ENCODE results near the gene GSG1L.

The GSG1L gene

DNA sequence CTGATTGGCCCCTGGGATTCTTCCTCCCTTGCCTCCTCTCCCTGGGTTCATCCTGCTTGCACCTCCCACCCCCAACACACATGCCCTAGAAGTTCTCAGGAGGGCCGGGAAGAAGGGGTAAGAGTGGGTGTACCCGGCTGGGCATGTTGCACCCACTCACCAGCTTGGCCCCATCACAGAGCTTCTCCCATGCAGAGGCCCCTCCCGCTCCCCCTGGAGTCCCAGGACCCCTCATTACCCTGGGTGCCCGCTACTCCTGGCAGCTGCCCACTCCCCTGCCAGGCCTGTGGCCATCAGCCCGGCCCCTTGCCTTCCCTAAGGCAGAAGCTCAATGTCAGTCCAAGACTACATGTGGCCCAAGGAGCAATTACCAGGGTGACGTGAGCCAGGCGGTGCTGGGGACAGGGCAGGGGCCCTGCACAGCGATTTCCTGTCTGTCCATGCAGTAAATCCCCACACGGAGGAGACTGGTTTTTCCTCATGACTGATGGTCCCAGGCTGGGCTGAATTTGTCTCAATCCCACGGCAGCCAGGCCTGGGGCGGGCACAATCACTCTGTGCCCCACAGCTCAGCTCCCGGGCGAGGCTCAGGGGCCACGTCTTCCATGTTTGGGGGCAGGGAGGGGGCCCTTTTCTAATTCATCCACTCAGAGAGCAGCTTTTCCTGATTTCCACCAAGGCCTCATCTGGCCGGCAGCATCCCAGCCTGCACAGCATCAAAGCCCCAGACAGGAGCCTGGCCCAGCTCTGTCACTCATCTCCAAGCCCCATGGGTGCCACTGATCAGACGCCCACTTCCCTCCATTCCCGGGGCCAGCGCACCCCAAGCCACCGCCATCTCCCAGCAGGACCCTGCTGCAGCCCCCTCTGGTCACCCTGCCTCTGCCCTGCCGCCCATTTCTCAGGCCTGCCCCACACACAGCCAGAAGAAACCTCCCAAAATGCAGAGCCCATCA is 278.9 kb downstream of the GSG1L start:
- no peak for DNase-seq

DNA sequence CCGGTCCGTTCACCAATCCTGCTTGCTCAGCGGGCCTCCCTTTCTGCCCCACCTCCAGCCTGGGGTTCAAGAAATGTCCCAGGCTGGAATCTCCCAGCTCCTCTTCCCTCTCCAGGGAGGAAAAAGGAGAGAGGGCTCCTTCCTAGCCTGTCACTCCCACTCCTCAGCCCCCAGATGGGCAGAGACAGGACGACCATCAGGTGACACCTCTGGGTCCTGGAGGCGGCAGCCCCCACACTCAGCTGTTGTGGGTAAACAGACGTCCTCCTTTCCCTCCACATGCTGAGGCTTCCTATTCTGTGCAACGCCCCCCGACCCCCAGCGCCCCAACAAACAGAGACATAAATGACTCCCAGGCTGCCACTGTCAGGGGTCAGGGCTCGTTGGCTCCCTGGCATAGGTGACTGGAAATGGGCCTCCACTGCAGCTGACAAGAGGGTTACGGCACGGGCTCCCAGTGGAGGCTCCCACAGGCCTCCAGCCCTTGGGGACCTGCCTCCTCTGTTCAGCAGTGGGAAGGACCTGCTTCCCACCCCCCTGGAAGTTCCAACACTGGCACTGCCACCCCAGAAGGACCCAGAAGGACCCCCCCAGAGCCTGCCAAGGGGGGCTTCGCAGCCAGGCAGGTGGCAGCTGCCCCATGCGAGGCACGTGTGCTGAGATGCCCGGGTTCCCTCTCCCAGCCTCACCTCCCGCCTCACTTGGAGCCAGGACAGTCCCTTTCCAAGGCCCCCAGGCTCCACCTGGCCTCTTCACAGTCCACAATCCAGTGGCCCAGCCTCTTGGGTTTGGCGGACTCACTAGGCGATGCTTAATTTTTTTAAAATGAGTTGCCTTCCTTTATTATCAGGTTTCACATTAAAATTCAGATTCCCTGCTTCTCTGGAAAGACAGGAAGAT is 281.3 kb downstream of the GSG1L start:
- DNase-seq: peak; percentile 28 to 58

DNA sequence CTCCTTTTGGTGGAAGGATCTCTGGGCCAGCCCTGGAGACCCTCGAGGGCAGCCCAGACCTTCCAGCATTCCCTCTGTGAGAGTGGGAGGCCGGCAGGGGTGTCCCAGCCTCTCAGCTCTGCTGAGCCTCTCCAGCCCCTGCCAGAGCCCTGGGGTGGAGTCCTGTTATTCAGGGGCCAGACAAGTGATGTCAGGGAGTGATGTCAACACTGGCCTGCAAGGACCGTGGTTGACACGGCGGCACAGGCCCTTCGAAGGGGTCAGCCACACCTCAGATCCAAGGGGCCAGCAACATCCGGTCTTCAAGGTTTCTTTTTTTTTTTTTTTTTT is 282.4 kb downstream of the GSG1L start:
- DNase-seq: no peak

DNA sequence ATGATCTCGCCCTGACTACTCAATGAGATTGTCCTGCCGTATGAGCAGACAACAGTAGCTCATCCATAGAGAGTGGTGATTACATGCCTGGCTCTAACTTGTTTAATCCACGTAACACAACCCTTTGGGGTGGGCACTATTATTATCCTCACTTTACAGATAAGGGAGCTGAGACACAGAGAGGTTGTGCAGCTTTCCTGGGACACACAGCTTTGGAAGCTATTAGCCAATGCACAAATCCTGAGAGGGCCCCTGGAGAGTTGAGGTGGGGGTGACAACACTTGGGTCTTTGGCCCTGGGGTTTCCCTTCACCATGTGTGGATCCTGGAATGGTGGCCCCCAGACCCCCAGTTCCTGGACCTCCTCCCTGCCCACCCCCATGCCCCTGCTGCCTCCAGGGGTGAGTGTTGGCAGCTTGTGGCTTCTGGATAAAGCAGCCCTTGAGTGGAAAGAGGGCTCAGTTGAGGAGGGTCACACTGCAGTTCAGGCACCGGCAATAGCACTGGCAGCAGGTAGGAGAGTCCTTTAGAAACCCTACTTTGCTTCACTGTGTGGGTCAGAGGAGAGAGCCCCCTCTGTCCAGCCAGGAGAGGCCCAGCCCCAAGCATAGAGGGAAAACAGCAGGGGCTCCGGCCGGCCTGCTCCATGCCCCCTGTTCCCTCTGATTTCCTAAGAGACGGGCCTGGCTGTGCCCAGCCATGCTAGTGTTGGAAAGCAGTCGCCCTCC is 282.9 kb downstream of the GSG1L start:
- no peak for DNase-seq

DNA sequence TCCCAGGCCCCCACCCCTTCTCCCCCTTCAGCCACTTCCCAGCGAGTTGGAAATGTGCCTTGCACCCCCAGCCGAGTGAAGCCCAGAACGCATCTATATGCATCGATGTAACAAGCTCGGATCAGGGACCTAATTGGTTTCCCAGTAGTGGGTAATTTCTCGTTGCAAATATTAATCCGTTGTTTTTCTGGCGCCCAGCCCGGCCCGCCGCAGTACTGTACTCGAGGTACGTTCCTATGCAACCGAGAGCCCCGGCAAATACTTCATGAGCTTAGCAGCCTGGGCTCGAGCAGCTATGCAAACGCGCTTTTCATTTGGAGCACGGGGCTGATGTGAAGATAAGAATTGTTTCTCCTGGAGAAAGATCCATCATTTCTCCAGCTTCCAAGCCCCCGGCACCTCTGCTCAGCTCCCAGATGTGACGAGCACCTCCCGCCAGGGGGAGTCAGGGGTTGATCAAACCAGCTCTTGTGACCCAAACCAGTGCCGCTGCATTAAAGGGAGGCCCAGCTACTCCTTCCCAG is 283.8 kb downstream of the GSG1L start:
- DNase-seq: peak; percentile 86 to 89

DNA sequence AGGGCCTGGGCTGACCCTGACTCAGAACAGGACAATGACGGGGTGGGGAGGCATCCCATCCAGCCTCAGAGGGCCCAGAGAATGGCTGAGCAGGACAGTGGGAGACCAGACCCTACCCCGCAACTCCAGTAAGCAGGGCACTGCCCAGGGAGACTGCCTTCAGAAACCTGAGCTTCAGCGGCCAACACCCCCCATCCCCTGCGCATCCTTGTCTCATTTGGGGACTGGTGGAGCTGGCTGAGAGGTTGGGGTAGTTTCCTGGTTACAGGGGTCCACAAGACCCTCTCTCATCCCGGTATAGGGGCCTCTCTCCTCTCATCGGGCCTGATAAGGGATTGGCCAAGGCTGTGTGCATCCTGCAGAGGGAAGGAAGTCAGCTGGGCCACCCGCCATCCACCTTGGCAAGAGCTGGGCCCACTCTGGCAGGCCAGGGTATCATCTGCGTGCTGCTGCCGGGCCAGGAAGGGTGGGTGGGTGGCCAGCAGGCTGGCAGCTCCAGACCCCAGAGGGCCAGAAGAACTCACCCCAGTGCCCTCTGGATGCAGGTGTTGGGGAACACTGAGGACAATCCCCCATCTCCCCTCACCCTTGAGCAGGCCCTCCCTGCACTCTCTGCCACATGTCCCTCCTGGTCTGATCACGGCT is 284.5 kb downstream of the GSG1L start:
- no peak for DNase-seq

DNA sequence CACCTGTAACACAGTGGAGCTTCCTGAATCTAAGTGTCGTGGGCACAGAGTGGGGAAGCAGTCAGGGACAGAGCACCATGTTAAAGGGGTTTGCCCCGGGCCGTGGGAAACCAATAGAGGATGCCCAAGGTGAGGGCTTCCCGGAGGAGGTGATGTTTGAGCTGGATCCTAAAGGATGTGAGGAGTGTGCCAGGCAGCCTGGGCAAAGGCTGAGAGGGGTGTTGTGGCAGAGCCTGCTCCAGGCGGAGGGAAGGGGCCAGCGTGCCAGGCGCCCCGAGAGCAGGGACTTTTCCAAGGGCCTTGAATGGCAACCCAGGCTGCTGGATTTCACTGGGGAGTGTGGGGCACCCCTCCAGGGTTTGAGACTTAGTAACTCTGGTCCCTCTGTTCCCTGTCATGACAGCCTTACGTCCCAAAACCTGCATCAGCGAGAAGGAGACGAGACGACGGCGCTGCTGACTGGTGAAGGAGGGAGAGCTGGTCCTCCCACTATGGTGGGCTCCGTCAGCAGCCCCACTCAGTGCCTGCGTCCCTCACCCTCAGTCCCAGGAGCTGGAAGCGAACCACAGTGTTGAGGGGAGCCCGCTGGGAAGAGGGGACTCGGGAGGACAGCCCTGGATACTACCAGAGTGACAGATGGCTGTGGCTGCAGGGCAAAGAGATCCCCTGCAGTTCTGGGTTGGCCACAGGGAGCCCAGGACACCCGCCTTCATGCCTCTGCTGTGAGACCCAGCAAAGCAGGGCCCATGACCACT is 285.2 kb downstream of the GSG1L start:
- no peak for DNase-seq

DNA sequence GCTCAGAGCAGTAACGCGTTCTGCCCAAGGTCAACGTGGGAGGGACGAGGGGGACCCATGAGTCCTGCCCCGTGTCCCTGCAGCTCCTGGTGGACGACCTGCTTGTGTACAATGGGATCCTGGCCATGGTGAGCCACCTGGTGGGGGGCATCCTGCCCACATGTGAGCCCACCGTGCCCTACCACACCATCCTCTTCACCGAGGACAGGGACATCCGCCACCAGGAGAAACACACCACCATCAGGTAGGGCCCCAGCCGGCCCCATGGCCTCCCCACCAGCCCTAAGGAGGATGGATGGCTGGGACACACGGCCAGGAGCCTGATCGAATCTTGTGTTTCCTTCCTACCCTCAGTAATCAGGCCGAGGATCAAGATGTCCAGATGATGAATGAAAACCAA is 286.0 kb downstream of the GSG1L start:
- no peak for DNase-seq

DNA sequence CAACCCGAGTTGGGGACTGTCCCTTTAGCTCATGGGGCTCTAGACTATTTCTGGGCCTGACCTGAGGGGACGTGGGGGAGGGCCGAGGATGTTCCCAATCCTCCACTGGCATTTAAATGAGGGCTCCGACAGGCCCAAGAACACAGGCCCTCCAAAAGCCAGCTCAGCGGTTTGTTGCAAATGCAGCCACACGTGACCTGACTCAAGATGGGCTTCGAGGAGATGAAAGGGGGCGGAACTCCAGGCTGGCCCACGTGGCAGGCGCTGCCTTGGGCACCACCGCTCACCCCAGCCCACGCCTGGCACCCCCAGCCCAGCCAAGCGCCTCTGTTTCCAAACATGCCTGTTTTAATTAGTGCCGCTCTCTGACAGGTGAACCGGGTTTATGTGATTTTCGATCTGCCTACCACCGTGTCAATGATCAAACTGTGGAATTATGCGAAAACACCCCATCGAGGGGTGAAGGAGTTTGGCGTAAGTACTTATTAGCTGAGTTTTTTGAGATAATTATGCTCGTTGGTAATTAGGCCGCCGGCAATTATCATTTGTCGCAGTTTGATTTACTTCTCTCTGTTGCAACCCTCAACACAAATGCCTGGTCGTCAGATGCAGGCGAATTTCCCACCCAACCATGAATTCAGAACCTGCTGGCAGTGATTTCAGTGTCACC is 286.8 kb downstream of the GSG1L start:
- DNase-seq: no peak

DNA sequence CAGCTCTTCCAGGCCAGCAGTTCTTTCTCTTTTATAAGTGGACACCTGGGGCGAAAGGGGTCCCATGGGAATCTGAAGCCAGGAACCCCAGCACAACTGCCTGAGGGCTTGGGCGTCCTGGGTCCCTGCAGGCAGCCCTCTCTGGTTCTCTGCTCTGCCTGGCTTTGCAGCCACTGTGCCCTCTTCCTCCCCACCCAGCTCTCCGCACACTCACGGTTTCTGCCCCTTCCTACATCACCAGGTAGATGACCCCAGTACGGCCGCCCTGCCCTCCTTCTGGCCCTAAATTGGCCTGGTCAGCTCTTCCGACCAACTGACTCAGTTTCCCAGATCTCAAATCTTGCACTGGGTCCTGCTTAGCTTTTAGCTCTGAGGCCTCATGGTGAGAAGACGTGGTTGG is 288.3 kb downstream of the GSG1L start:
- no peak for DNase-seq

DNA sequence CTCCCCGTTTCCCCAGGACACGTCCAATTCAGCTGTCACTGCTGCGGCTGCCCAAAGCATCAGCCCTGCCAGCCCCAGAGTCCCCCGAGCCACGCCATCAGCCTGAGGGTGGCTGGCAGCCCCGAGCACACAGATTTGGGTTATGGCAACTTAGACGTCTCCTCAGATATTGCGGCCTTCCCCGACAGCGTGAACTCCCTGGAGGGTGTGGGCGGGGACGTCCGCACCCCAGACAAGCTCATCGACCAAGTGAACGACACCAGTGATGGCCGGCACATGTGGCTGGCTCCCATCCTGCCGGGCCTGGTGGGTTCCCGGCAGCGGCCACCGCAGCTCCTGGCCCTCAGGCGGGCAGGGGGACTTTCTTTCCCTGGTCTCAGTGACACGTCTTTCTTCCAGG is 288.7 kb downstream of the GSG1L start:
- no peak for DNase-seq

DNA sequence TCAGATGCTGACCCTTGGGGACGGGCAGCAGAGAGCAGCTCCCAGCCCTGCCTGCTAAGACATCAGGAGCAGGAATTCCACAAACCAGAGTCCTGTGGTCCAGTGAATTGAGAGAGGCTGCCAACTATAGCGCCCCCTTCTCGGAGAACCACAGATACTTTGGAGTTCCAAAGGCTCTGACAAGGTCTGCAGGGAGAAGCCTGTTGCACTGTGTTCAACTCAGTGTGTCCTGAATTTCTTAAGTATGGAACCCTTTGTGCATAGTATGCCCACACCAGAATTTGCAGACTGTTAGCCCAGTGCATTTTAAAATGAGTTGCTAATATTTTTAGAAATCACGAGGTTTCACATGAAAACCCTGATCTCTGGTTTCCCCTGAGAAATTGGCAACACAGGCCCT is 290.2 kb downstream of the GSG1L start:
- no peak for DNase-seq

DNA sequence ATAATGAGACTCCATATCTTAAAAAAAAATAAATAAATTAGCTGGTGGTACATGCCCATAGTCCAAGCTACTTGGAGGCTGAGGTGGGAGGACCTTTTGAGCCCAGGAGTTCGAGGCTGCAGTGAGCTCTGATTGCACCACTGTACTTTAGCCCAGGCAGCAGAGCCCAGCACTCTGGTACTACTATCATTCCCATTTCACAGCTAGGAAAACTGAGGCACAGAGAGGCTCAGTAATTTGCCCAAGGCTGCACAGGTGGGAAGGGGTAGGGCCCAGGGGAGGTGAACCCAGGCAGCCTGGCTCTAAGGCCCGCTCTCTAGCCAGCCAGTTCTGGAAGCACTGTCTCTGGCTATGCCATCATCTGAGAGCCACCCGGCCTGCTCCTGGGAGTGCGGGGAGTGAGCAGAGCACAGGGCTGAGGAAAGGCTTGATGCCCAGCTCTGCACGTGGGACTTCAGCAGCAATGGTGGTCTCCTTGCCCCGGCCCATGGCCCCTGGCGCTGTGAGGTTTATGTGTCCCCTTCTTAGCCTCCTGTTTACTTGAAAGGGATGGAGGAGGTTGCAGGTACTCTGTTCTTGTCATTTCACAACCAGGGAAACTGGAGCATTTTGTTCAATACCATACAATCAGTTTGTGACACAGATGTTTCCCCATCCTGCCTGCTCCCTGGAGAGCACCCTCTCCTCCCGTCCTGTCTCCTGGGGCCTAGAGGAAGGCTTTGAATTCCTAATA is 291.3 kb downstream of the GSG1L start:
- DNase-seq: no peak

DNA sequence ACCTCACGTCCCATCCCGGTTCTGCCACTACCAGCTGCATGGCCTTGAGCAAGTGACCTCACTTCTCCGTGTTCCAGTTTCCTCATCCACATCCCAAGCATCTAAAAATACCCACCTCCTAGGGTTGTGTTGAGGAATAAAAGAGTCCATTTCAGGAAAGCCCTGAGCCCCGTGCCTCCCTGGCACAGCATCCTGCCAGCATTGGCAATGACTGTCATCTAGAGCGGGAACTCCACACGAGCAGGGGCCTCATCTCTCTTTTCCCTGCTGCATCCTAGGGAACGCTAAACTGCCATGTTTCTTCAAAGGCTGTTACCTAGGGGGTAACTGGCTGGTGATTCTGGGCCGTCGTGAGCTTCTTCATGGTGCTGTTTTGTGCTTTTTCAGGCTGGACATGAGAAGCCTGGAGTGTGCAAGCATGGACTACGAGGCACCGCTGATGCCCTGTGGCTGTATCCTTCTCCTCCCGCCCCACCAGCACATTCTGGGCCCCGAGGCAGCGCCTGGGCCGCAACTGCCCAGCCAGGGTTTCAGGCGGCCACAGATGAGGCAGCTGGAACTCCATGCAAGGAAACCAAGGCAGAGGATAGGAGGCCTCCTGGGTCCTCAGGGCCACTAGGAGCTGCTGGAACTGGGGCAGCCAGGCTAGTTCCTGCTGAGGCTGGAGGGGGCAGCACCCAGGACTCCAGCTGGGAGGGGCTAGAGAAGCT is 292.2 kb downstream of the GSG1L start:
- no peak for DNase-seq

DNA sequence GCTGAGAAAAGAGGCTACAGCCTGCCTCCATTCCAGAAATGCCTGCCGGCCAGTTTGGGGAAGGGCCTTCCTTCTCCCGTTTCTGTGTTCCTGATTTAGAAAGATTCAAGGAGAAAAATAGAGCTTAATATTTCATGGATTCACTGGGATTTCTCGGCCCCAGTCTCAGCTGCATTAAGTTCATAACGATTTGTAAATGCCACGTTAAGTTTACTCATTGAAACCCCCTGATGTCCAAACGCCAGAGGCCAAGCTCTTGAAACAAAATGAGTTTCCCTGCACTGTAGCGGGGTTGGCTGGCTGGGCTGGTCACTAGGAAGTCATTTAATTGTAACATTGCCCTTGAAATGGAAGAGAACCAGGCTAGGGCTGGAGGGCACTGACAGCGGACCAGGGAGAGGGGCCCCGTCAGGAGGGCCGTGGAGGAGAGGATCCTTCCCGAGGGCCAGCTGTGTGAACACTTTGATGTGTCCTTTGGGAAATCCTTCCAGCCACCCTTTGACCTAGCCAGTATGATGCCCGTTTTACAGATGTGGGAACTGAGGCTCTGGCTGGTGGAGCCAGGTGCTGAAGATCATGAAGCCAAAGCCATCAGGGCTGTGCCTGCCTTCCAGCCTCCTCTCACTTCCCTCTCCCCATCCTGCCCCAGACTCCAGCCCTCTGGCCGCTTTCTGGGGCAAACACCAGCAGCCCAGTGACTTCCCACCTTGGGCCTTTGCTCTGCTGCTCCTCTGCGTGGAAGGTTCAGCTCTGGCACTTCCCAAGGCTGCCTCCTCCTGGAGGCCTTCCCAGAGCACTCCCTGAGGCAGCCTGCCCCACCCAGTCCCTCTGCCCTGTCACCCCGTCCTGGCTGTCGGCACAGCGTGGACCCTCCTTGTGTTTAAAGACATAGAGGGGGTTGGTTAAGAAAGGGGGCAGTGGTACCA is 293.0 kb downstream of the GSG1L start:
- no peak for DNase-seq

DNA sequence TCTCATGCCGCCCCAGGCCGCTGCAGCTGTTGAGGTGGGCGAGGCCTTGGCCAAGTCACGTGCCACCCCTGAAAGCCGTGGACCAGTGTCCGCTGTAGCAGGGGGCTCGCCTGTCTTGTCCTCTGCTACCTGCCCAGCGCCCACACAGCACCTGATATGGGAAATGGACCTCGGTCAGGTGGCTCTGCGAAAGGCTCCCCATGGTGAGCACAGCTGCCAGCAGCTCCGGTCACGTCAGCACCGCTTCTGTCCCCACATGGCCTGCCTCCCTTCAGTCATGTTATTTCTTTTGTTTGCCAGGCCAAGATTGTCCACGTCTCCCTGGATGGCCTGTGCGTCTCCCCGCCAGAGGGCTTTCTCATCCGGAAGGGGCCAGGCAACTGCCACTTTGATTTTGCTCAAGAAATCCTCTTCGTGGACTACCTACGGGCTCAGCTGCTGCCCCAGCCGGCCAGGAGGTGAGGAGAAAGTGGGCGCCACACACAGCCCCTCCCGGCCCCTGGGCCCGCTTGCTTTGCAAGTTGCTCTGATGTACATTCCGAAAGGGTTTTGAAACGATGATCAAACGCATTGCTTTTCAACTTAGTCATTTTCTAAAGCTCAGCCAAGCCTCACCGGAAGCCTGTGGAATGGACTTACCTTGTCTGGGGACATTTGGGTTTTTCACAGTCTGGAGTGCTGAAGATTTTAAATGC is 293.8 kb downstream of the GSG1L start:
- DNase-seq: peak in 1 of 2 experiments; percentile 21

DNA sequence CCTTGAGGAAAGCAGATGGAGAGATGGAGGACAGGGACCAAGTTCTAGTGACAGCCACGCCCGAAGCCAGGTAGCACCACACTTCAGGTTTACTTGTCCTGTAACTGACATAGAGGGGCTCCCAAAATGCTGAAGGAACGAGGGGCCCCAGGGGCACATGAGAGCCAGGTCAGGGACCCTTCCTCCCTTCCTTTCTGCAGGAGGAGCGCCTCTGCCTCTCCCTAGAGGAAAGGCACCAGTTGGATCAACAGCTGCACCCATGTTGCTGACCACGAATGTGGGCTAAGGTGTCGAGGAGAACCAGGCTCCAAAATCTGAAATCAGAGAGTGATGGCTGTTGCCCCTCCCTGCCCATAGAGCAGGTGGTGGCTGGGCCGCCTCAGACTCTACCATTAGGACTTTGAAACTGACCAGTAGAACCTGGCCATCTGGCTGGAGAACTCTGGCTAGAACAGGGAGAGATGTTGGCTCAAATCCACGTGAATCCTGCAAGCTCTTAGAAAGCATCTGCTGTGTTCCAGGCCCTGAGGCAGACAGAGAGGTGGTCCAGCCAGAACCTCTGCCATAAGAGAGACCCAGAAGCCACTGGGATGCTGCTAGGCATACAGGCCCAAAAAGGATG is 294.8 kb downstream of the GSG1L start:
- no peak for DNase-seq
